Spleen (tissue), 7 donors: Measurements from ENCODE around the gene IL1RL1.

Source experiments
- POLR2A ChIP-seq, 3 donors: fragments of 450-650 bp; IDR thresholded peaks; one replicate each; pipeline ENCODE4 v1.5.1; 2017; ENCODE audit warnings: antibody characterized with exemption in 3 of 3, mild to moderate bottlenecking in 1 of 3
- POLR2AphosphoS5 ChIP-seq, 3 donors: sonication (generic); formaldehyde crosslinking; IDR thresholded peaks; one replicate each; pipeline ENCODE4 v1.5.1; 2017; ENCODE audit warnings: antibody characterized with exemption in 3 of 3
- TF ChIP-seq, protein P1 (sequence below), 11 experiments: fragments of 200-600 bp in 7 of 11; fragments of 450-650 bp in 4 of 11; sonication (generic) in 4 of 11; IDR thresholded peaks in 8 of 11; conservative IDR thresholded peaks in 3 of 11; 1 replicate in 7 of 11; 2 replicates in 4 of 11; pipeline versions ENCODE4 v1.4.0 to v1.8.0; 2016 to 2021; ENCODE audit warnings: antibody characterized with exemption in 11 of 11, inconsistent platforms in 4 of 11, mild to moderate bottlenecking in 1 of 11
- donor health status: DM: no; HTN: no; CAD: no; lungs with moderate emphysema.
- donor health status: DM: no; HTN: no; CAD: no.
- donor health status: DM: no; HTN: no; CAD: no.

DNA sequence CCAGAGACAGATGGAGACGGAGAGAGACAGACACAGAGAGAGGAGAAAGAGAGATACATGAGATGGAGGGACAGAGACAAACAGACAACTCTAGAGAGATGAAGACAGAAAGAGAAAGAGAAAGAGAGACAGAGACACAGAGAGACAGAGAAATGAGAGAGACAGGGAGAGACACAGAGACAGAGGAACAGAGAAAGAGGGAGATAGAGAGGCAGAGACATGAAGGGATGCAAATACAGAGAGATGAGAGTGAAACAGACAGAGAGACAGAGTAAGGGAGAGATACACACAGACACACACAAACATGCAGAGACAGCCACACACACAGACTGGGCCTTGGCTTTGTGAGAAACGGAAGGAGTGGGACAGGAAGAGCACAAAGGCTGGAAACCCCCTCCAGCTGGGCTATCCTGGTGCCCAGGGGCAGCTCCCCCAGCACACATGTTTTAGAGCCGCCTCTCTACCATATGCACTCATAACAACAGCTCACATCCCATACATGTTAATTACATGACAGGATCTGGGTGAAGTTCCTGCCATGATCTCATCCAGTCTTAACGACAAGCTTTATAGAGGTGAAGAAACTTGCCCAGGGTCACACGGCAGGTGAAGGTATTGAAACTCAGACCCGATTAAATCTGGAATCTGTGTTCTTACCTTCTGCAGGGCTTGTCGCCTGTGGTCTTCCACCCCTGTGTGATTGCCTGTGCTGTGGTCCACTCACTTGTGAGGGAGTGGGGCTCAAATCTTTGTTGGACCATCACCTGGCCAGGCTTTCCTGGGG lies 76.6 kb downstream of the IL1RL1 start:
- TF ChIP-seq, protein P1, sequence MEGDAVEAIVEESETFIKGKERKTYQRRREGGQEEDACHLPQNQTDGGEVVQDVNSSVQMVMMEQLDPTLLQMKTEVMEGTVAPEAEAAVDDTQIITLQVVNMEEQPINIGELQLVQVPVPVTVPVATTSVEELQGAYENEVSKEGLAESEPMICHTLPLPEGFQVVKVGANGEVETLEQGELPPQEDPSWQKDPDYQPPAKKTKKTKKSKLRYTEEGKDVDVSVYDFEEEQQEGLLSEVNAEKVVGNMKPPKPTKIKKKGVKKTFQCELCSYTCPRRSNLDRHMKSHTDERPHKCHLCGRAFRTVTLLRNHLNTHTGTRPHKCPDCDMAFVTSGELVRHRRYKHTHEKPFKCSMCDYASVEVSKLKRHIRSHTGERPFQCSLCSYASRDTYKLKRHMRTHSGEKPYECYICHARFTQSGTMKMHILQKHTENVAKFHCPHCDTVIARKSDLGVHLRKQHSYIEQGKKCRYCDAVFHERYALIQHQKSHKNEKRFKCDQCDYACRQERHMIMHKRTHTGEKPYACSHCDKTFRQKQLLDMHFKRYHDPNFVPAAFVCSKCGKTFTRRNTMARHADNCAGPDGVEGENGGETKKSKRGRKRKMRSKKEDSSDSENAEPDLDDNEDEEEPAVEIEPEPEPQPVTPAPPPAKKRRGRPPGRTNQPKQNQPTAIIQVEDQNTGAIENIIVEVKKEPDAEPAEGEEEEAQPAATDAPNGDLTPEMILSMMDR (IDR thresholded peaks at IDR 0.05 in 8 of 11, conservative IDR thresholded peaks at IDR 0.05 in 3 of 11): no peak
- TF ChIP-seq POLR2A (IDR thresholded peaks at IDR 0.05) (no peak), POLR2AphosphoS5 (IDR thresholded peaks at IDR 0.05) (no peak)
